Endometrial microvascular endothelial cells (primary cell): ENCODE measurements around the gene UBE2N. TPM values are rescaled to one million over a fixed set of nuclear protein-coding genes. Genes with fewer than 3 reads are reported as not detected.
"Not testable (repeated sequence)": the region's sequence is repeated elsewhere in the genome, so short reads cannot be mapped to it uniquely, and the experiment has no call there.

Experiments used
- in situ Hi-C: cut with HindIII; loops from 2 replicates; pipeline ENCODE4 v1.10.0; 2017; ENCODE audit warnings: low sequenced_read_pairs, low pct_unique_long_range_greater_than_20kb; ENCODE audit errors: inconsistent ontology term
- total RNA-seq: library from RNA; depleted of rRNA; stranded (reverse); fragments of >200 nt; gene quantifications from one replicate; pipeline ENCODE4 v1.2.3, GENCODE V29; 2015; ENCODE audit errors: inconsistent ontology term

The UBE2N gene
- total RNA-seq, 1 donor from 2014 or later: 69.1 TPM

DNA sequence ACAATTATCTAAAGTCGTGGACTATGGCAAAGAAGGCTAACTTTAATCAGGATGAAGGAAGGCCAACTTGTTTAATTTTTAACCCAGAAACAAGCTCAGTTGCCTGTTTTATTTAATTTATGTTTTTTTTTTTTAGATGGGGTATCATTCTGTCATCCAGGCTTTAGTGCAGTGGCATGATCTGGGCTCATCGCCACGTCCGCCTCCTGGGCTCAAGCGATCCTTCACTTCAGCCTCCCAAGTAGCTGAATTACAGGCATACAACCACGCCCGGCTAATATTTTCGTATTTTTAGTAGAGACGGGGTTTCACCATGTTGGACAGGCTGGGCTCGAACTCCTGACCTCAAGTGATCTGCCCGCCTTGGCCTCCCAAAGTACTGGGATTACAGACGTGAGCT lies 44.3 kb downstream of the UBE2N start:
- in situ Hi-C loops: no loop called here

- in situ Hi-C loops: no loop called here
Measured at GRCh38 chr12:93393425-93393824, 48.3 kb downstream of the UBE2N start.

GRCh38 chr12:93390549-93391297 lies 51.0 kb downstream of the UBE2N start:
- in situ Hi-C loops: no loop called here

DNA sequence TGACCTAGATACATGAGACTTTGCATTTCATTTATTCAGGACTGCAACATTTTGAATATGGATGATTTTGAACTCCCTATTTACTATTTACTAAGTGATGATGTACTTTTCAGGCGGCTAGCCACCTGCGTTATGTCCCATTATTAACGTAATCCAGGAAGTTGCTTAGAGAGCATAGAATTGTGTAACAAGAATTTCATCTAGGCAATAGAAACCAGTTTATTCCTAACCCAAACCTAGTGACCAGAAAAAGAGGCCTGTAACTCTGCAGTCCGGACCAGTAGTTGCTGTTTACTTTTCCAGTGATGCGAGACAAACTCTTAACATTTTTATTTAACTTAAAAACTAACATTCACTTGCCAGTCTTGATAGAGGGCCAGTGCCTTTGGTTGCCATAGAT lies 51.7 kb downstream of the UBE2N start:
- in situ Hi-C loops: no loop called here

- in situ Hi-C loops: no loop called here
Measured at GRCh38 chr12:93387780-93388179, 54.0 kb downstream of the UBE2N start.

DNA sequence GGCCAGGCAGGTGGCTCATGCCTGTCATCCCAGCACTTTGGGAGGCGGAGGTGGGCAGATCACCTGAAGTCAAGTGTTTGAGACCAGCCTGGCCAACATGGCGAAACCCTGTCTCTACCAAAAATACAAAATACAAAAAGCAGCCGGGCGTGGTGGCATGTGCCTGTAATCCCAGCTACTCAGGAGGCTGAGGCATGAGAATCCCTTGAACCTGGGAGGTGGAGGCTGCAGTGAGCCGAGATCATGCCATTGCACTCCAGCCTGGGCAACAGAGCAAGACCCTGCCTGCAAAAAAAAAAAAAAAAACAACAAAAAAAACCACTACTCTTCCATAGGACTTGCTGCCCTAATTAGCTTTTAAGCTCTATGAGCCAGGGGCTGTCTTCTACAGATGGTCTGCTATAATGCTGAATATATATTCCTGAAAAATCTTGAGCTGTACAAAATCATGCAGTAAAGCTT lies 59.7 kb downstream of the UBE2N start:
- in situ Hi-C loops: not testable (repeated sequence)

DNA sequence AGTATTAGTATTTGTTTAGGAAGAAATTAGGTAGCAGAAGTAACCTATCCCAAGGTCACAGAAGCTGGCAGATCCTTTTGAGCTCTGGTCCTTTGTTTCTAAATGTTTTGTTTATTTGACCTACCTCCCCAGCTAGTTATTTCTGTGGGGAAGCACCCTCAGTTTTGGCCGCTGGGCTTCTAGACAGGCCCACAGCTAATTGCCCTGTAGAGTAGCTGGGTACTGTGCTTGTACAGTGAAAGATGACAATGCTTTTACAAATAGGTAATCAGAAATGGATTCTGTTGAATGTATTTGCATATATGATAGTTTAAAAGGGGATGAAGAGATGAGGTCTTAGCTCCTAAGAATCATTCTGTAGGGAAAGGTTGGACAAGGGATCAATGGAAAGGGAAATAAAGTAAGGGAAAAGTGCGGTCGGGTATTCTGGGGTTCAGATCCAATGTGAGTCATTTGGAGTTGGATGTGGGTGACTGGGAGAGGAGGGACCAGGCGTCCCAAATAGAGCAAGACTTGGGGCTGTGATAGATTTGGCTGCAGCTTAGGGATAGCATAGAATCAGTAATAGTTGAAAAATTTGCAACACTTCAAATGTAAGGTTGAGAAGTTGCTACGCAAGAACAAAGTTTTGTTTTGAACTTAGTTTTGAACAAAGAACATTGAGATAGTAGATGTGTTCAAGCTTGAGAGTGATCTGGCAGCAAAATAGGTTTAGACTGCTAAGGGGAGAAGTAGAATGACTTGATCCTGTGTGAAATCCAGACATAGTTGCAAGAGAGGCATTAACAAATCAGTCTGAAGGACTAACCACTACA lies 60.4 kb downstream of the UBE2N start:
- in situ Hi-C loops: no loop called here

DNA sequence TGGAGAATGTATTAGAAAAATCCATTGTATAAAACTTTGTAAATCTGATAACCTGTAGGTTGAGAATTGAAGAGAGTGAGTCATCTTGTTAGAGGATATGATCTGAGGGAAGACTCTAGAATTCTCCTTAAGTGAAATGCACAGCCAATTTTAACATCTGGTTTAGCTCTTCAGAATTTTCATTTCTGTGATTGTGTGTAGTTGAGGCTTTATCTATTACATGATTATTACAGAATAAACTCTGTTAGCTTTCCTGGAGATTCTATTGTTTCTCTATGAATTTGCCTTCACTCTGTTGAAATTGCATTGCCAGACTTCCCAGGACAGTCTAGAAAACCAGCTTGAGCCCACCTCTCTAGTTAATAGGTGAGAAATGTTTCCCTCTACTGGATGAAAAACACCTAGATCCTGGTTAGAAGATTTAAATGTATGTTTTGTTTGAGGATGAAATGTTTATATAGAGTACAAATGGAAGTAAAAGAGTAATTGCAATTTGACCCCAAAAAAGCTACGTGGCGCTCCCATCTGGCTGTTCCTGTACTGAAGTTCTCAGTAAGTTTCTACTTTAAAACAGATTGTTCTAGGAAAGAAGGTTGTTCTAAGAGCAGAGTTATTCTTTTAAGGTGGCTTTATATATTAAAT lies 61.1 kb downstream of the UBE2N start:
- in situ Hi-C loops: no loop called here

- in situ Hi-C loops: no loop called here
Measured at GRCh38 chr12:93379981-93380361, 61.8 kb downstream of the UBE2N start.

DNA sequence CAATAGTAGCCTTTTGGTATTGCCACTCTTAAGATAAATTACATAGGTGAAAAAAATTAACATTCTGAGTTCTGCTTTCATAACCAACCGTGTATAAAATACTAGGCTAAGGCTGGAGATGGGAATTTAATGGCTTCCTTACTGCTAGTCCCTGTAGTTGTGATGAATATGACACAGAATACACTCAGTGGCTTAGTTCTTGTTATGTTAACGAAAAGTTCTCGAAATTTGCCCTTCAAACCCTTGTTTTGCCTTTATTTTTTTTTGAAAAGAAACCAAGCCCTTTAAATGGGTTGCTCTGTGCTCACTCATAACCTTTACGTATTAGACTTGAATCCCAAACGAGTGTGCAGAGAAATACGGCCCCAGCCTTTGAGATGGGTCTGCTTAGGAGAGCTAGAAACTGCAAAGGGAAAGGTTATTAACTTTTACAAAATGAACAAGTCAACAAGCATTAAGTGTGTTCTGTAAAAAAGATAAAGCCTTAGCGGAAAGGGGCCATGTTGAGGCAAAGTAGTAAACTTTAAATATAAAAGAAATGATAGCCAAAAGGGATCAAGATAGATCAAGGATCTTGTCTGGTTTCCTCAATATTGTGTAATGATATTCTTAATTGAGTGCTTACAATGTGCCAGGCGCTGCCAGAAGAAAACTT lies 62.3 kb downstream of the UBE2N start:
- in situ Hi-C loops: no loop called here

GRCh38 chr12:93378998-93379325 lies 62.8 kb downstream of the UBE2N start:
- in situ Hi-C loops: no loop called here

GRCh38 chr12:93378196-93378997 lies 63.4 kb downstream of the UBE2N start:
- in situ Hi-C loops: not testable (repeated sequence)

DNA sequence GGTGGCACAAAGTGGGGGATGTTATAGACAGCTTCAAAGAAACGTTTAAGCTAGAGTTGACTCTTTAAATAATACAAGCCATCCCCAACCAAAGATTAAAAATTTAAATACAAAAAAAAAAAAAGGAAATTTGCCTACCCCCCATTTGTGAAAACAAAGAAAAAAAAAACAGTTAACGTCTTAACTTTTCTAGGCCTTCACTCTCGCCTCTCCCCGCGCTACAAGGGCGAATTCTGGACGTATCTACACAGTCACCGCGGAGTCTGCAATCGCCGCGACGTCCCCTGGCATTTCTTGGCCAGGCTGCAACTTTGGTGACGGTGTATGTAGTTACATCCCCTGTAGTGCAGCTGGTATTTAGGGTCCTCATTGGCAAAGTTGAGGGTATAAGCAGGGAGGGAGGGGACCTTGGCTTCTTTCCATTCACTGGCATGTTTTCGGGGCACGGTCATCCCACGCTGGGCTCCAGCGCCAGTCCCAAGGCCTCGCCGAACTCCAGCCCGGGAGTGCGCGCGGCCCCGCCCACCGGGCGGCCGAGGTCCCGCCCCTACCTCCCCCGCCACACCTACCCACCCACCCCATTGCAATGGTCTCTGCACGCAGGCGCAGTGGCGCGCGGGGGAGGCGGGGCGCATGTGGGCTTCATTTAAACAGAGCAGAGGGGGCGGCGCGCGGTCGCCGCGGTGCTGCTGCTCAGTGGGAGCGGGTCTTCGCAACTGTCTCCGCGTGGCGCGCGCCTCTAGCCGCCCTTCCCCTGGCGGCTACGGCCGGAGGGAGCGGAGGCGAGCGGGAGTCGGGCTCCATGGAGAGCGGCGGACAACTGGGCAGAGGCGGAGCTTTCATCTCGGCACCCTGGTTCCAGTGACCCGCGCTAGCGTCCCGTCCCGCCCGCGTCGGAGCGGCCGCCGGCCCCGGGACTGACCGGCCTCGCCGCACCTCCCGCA lies 64.2 kb downstream of the UBE2N start, which contains the start of gene NUDT4:
TSS of gene NUDT4 (plus strand) at position 674 of the 944 bp plus-strand sequence. CDS start 398 bp downstream, outside the sequence.
- in situ Hi-C loops: no loop called here

GRCh38 chr12:93376436-93377251 lies 65.1 kb downstream of the UBE2N start:
- in situ Hi-C loops: no loop called here

- in situ Hi-C loops: no loop called here
Measured at GRCh38 chr12:93375906-93376305, 65.8 kb downstream of the UBE2N start.

GRCh38 chr12:93373961-93374656 lies 67.6 kb downstream of the UBE2N start:
- in situ Hi-C loops: no loop called here
